ENCODE data around the gene TMEM163.
"Not testable (repeated sequence)": the region's sequence is repeated elsewhere in the genome, so short reads cannot be mapped to it uniquely, and the experiment has no call there.

TMEM163 gene

DNA sequence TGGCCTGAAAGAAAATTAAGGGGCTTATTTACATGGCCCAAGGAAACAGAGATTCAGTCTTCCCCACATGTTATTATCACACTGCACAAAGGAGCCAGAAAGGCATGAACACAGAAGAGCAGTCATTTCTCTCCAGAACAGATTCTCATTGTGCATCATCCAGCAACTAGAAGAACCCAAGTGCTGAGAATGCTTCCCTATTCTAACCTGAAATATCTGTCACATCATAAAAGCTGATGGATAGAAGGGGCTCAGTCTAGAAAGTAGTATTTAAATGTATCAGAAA lies 145.8 kb downstream of the TMEM163 start:
- no peak for DNase-seq

DNA sequence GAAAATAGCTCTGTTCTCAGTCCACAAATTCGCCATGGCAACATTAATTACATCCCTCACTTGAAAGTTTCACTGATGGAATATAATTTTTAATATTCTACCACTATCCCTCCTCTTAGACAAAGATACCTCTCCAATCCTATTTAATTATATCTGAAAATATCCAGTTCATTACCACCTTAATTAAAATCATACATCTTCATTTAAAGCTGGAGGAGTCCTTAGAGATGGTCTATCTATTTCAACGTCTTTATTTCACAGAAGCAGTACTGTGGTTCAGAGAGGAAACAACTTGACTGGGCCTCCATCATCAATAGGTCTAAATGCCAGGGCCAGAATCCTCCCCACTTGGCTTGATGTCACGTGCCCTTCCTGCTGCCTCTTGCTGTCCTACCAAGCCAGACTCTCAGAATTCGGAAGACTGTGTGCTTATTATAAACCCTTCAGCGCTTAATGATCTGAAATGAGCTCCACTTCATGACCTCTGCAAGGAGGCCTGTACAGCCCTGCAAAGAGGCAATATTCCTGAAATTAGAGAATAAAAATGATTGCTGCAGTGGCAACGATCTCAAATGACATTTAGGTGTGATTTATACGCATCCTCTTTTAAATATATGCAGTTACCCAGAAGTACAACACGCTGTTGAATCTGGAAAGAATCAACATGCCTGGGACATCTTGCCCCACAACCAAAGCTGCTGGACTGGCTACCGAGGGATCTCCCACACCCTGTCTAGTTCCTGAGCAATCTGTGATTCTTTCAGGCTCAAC lies 146.3 kb downstream of the TMEM163 start:
- DNase-seq: no peak

DNA sequence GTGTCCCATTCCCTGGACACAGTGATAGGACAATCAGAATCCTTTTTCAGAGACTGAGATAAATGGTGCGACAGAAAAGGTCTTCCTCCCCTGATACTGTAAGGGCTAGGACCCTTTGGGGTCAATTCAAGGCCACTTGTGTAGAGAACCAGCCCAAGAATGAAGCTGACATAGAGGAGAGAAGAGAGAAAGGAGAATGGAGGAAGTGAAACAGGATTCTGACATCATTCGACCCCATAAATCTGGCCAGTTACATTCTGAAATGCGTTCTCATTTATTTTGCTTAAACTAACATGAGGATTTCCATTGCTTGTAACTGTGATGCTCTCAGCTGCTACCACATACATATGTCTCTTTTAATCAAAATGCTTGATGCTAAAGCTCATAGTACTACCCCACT lies 148.1 kb downstream of the TMEM163 start:
- DNase-seq: no peak

DNA sequence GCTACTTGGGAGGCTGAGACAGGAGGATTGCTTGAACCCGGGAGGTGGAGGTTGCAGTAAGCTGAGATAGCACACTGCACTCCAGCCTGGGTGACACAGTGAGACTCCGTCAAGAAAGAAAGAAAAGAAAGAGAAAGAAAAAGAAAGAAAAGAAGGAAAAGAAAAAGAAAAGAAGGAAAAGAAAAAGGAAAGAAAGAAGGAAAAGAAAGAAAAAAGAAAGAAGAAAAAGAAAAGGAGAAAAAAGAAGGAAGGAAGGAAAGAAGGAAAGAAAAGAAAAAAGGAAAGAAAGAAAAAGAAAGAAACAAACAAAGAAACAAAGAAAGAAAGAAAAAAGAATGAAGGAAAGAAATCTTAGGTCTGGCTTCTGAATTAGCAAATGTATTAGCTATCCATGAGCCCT lies 150.4 kb downstream of the TMEM163 start:
- no peak for DNase-seq

DNA sequence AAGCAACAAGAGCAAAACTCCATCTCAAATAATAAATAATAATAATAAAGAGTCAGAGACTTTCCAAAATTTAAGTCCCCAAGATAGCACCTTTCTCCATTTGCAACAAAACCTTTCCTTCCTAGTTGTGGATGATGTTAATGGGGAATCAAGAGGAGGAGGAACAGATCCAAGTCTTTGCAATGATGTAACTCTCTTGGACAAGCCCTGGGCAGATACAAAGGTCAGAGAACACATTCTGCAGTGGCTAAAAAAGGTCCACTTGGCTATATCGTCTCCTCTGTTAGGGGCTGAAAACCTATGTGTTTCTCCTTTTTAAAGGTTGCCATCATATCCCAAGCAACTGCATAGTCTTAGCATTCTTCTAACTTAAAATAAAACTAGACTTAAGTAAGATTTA lies 151.1 kb downstream of the TMEM163 start:
- no peak for DNase-seq

DNA sequence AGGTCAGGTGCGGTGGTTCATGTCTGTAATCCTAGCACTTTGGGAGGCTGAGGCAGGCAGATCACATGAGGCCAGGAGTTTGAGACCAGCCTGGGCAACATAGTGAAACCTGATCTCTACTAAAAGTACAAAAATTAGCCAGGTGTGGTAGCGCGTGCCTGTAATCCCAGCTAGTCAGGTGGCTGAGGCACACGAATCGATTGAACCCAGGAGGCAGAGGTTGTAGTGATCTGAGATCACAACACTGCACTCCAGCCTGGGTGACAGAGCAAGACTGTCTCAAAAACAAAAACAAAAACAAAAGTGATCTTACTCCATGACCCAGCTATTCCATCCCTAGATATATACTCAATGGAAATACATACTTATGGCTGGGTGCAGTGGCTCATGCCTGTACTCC lies 153.8 kb downstream of the TMEM163 start:
- not testable (repeated sequence) for DNase-seq

DNA sequence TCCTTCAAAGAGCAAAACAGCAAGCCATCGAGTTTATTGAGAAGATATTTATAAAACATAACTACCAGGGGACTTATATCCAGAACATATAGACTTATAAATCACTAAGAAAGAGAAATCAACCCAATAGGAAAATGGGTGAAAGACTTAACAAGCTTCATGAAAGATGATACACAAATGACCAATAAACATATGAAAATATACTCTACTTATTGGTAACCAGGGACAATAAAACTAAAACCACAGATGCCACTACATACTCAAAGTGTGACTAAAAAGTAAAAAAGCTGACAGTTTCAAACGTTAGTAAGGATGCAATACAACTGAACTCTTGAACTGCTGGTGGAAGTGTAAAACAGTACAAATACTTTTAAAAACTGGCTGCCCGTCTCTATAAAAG lies 154.3 kb downstream of the TMEM163 start:
- no peak for DNase-seq

DNA sequence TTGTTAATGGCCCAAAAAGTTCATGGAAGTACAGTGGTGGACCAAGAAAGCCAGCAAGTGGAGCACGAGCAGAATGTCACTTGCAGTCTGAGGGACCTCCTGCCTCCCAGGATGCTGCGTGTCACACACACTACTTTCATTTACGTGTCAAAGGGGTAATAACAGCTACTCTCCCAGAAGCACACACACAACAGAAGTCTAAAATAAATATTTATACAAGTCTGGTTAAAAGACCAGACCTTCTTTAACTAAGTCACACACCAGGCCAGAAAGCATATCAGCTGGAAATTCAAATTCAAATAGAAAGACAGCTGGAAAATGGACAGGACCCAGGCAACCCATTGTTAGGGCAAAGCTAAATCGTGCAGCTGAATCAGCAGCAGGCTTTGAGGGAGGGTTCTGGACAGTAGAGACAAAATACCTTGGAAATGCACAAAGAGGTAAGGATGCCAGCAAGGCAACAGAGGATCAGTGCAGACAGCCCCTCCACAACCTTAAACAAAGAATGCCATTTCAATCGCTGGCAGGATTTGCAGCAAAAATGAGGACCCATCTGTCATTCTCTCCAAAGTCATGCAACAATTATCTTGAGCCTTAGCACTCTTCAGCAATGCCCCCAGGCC lies 160.5 kb downstream of the TMEM163 start:
- no peak for DNase-seq

DNA sequence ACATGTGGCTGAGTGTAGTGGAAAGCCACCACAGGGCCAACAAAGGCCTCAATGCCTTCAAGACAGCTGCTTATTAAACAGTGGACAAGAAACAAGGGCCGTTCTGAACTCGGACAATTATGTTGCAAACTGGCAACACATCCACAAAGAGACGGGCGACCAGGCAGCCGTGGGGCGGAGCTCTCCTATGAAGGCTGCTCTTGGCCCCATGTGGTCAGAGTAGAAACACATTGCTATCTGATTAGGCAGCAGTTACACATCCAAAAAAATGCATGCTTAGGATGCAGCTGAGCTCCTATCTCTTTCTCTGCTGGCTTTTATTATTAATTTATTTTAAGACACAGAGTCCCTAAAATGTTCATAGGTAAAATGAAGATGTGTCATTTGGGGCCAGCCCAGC lies 163.4 kb downstream of the TMEM163 start:
- no peak for DNase-seq

DNA sequence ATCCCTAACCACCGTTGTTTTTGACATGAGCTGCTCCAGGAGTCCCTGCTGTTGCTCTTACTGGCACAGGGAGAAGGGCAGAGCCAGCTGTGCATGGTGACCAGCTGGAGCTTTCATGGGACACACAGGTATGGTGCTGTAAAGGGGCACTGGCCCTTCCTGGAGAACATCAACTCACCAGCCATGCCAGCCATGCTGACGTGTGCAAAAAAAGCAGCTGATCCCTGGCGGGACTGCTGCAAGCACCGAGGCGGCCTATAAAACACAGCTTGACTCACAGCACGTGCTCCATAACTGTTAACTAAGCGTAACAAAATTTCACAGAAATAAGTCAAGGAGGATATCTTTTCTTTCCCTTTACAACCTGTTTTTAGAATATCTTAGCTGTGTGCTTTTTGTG lies 165.1 kb downstream of the TMEM163 start:
- no peak for DNase-seq

DNA sequence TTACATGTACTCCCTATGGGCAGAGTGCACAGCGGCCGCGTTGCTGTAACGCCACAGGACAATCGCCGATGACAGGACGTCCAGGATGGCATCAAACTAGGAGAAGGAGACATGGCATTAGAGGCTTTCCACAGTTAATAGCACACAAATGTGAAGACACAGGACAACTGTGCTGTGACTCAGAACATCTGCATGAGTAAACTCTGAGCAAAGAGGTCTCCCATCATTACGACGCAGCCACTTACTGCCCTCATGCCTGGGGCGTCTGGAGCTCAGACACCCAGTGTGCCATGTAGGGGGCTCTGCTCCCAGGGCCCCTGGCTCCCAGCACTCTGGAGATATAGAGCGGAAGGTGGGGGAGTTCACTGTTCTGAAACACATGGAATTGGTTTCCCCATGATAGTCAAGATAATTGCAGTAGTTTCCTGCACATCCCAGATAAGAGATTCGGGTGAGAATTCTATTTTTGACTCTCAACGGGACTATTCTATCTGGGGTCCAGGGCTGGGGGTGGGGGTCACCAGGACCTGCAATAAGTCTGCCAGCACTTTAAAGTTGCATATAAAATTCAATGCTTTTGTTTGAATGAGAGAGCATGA lies 168.1 kb downstream of the TMEM163 start:
- DNase-seq: no peak

DNA sequence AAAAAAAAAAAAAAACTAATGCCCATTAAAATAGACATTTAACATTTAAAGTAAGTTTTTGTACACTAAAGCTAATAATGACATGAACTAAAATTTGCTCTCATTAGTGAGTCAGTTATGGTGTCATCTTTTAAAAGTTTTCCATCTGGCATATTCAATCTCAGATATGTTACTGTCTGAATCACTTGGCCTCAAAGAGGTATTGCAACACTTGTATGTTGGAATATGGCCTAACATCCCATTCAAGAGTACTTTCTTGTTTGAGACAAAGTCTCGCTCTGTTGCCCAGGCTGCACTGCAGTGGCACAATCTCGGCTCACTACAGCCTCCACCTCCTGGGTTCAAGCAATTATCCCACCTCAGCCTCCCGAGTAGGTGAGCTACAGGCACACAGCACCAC lies 169.7 kb downstream of the TMEM163 start:
- DNase-seq: no peak

DNA sequence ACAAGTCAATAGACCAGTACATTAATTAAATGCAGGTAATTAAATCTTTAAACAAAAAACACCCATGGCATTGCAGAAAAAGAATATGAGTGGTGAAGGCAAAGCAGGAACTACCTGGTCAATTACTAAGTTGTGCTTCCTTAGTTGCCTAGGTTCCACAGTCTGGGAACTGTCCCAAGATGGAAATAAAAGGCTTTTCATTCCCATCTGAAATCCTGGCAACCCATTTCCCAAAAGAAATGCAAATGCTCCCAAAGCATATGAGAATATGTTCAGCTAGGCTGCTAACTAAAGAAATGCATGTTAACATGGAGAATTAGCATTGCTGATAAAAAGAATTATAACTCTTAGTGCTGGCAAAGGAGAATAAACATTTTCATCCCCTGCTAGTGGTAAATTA lies 177.8 kb downstream of the TMEM163 start:
- no peak for DNase-seq

DNA sequence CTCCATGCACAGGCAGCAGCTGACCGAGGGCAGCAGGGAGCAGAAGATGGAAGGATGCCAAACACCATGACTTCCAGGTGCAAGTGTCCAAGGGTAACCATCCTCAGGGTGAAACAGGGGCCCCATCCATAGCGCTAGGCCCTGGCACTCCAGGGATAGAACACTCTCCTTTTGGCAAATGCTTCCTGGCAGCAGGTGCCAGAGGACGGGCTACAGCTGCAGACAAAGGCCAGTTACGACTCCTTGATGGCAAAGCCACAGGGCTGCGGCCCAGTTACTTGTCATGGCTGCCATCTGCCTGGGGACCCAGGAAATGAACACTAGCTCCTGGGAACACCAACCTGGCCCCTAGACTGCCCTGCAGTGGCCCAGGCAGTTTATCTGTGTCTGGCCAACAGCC lies 178.8 kb downstream of the TMEM163 start:
- DNase-seq: no peak

DNA sequence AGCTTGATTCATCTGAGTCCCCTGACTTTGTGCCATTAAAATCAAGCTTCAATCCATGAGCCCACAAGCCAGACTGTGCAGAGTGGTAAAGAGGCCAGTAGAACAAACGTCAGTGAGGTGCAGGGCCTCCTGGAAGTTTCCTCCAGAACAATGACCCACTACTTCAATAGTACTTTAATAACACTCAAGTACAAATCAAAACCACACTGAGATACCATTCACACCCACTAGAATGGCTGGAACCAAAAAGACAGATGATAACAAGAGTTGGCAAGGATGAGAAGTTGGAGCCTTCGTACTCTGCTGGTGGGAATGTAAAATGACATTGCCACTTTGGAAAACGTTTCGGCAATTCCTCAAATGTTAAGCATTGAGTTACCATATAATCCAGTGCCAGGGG lies 181.1 kb downstream of the TMEM163 start:
- DNase-seq: no peak

DNA sequence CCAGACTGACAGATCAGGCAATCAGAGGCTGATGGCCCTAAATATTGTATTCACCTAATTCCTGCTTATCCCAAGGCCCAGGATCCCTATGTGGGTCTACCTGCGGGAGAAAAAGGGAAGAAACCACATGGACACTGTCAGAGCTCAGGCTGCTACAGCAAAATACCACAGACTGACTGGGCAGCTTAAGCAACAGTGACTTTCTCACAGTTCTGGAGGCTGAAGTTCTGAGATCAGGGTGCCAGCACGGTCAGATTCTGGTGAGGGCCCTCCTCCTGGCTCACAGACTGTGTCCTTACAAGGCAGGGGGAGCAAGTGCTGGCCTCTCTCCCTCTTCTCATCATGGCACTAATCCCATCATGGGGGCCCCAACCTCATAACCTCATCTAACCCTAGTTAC lies 181.7 kb downstream of the TMEM163 start:
- DNase-seq: no peak

DNA sequence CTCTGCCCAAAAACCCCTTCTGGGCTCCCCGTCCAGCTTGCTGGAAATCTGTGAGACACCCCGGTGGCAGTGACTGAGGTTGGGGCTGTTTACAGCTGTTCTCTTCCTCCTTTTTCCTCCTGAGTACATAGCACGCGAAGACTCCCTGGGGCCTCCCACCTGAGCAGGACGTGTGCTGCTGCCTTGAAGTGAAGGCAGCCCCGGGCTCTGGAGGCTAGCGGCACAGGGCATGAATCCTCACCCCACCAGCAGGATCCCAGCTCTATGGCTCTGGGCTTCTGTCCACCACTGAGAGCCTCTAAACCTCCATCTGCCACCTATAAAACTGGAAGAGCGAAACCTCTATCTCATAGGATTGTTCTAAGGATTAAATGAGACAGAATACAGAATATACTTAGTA lies 182.5 kb downstream of the TMEM163 start:
- DNase-seq: no peak

DNA sequence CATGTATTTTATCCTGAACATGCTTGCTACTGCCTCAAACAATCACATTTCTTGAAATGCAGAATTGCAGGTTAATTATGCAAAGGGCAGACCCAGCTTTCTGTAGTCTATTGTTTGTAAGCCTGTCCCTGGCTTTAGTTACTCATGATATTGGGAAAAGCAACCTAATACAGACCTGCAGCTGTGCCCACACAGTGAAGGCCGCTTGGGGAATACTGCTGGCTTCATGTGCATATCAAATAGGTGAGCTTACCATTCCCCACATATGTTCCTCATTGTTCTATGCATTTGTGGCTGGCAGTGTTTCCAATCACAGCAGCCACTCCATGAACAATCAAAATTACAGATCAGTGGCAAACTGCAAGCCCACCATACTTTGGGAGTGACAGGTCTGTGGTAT lies 186.3 kb downstream of the TMEM163 start:
- no peak for DNase-seq

DNA sequence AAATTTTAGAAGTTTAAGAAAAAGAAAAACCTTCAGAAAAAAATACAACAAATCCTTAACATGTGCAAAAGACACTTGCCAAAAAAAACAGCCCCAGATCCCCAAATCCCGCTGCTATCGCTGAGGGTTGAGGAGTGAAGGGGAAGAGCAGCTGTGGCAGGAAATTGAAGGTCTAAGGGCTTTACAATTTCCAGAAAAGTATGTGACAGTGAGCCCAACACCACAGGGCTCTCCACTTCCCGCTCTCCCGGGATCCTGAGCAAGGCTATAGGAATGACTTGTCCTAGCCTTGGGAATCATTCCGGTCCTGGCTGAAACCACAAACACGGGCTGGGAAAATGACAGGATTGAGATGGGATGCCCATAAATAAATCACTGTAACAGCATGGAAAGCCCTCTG lies 191.4 kb downstream of the TMEM163 start:
- DNase-seq: no peak

DNA sequence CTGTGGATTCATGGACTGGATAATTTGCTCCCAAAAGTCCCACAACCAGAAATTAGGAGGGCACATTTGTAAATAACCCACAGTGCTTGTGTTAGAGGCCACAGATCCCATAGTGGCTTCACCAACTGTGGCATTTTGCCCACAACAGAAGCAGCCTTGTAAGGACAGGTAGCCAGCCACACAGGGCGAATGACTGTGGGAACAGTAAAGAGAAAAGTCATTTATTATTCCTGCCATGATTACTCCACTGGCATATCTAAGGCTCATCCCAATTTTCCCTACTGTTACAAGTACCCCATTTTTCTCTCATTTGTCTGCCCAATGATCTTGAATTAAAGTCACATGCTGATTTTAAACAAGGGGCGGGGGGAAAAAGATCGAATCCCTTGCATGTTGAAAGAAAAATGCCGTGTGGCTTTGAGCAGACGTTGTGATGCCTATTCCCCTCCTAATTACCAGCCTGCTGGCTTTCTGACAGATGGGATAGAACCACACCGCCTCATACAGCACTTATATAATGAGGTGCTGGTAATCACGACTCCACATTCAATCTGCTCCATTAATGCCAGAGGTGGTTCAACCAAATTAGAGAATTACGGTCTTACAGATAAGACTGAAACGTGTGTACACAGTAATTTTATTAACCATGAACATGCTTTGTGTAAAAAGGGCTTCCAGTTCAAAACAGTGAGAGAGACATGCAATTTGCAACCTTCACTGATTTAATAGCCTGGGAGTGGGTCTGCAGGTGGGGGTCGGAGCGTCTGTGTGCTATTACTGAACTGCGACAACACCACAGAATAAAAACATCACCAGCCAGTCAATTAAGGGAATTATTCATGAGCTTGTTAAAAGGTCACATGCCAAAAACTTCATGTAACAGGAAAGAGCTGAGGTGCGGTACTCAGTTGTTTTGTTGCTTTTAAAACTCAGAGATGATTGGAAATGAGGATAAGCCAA lies 196.0 kb downstream of the TMEM163 start:
- DNase-seq: peak; percentile 66

DNA sequence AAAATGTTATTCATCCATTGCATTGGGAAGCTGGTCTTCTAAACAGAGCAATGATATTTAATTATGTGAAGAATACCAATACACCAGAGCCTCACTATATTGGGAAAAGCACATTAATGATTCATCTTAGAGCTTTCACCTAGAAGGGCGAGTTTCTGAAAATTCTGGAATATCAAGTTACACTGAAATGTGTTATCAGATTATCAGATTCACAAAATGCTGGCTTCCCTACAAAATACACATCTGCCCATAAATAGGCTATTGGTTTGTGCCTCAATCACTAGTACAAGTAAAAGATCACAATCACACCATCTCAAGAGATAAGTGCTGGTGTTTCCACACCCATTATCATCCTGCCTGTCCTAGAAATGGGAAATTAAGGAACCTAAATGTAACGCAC lies 200.7 kb downstream of the TMEM163 start:
- DNase-seq: no peak

DNA sequence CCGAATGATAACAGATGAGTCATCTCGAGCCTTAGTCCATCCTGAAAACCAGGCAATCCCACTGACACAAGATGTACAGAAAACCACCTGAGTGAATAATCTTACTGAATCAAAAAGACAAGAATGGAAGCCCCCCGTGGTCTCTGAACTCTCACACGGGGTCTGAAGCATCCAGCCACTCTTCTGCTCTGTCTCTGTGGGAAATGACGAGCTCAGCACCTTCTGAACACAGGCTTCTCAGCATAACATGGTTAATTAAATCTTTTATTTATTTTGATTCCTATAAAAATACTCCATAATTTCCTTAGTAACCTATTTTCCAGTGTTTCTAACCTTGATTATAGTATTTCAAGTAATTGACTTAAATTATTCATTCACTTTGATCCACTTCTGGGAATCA lies 203.7 kb downstream of the TMEM163 start:
- DNase-seq: no peak

DNA sequence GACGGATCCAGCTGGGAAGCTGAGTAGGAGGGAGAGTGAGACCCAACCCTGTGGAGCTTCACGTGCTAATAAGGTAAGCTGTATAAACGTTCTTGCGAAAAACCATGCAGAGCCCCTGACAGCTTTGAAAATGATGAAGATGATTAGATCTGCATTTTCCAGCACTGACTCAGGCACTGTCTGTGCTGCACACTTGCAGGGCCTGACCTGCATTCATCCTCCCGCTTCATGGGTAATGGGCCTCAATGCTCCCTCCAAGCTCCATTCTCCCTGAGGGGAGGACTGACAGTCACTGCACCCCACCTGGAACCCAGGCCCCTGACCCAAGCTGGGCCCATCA lies 205.4 kb downstream of the TMEM163 start:
- DNase-seq: no peak

Measured in retina (tissue), 1 donor.